Stimulated activated effector memory CD8-positive, alpha-beta T cell treated with anti-CD3 and anti-CD28 coated beads, Interleukin-12 subunit alpha, Interleukin-12 subunit beta, amount 100 ng/mL, for 72 hours (primary cell): ENCODE results near the gene PHGDH.
A peak's percentile ranks its signal among the peaks of the same experiment; 100 is the strongest.

Source experiments
- ATAC-seq: fragments of 150-1000 bp; cut with Tn5 transposase; 2 replicates; pipeline ENCODE4 v1.10.0; 2021
- DNase-seq, 2 donors: peaks; one replicate each; pipeline ENCODE4 v3.0.0; 2021 to 2022; ENCODE audit warnings: low spot score in 2 of 2
- H3K27ac Mint-ChIP-seq: one replicate; pipeline ENCODE4 v1.8.0; 2022; ENCODE audit warnings: mild to moderate bottlenecking, mixed read lengths
- H3K36me3 Mint-ChIP-seq: one replicate; pipeline ENCODE4 v1.8.0; 2022; ENCODE audit warnings: mild to moderate bottlenecking, mixed read lengths
- H3K4me1 Mint-ChIP-seq: one replicate; pipeline ENCODE4 v1.8.0; 2022; ENCODE audit warnings: mixed read lengths
- H3K4me3 Mint-ChIP-seq: one replicate; pipeline ENCODE4 v1.8.0; 2022; ENCODE audit warnings: mild to moderate bottlenecking, mixed read lengths
- H3K9me3 Mint-ChIP-seq: one replicate; pipeline ENCODE4 v1.8.0; 2022; ENCODE audit warnings: mixed read lengths

PHGDH gene

DNA sequence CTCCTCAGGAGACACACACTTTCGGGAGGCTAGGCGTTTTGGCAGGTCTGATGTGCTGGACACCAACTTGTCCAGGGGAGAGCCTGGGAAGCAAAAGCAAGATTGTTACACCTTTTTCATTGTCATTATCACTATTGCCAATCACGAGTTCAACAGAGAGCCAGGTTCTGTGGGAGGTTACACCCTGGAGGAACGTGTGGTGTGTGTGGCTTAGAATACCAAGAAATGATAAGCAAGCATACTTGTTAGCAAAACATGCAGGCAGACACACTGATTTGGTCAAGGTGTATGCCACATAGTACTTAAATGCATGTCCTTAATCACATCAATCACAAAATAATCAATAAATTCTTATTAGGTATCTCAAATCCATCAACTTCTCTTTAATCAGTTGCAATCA is 40.9 kb downstream of the PHGDH start:
- H3K9me3 Mint-ChIP-seq, result no peaks in the 10 kb centered on the region
- no peaks in the 10 kb centered on the region for H3K36me3 Mint-ChIP-seq
- H3K27ac Mint-ChIP-seq, result no peak overlapping the region
- no peaks in the 10 kb centered on the region for H3K4me1 Mint-ChIP-seq
- ATAC-seq (no peak), DNase-seq (no peak)
- no peak overlapping the region for H3K4me3 Mint-ChIP-seq

DNA sequence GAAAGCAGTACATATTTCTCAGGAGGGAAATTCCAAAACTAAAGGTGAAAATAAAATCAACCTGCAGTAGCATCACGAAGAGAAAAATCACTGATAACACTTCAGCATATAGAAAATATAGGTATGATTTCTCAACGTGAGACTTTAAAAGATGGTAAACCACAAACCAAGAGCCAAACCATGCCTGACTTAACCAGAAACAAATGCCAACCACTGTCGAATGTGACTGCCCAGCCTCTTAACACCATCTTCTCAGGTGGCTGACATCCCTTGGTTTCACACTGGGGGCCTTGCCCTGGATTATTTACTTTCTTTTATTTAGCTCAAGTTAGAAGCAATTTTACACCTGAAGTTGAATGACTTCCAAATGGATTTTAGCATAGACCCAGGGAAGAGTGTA is 46.9 kb downstream of the PHGDH start:
- Mint-ChIP-seq H3K4me3 (no peak overlapping the region), H3K27ac (no peak overlapping the region), H3K9me3 (no peaks in the 10 kb centered on the region), H3K4me1 (no peaks in the 10 kb centered on the region), H3K36me3 (no peaks in the 10 kb centered on the region)
- DNase-seq (no peak), ATAC-seq (no peak)

GRCh38 chr1:119762409-119762808 is 50.7 kb downstream of the PHGDH start:
- ATAC-seq (no peak), DNase-seq (no peak)
- H3K4me3 Mint-ChIP-seq, result no peak overlapping the region
- H3K9me3 Mint-ChIP-seq, result no peaks in the 10 kb centered on the region
- H3K36me3 Mint-ChIP-seq, result no peaks in the 10 kb centered on the region
- no peaks in the 10 kb centered on the region for H3K4me1 Mint-ChIP-seq
- H3K27ac Mint-ChIP-seq, result no peak overlapping the region

DNA sequence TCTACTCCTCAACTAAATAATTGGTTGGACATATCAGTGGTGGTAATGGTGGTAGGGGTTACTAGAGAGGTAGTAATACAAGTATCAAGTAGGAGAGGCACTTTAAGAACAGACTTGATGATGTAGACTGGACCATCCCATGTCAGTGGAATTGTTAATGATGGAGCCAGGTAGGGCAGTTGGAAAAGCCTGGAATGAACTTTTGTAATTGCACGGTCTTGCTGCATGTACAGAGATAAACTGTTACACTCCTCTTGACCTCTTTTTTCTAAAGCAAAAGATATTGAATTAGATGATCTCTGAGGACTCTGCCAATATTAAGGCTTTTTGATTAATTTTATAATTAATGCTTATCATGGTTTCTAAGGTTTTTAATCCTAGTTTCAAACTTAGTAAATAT is 51.2 kb downstream of the PHGDH start:
- no peaks in the 10 kb centered on the region for H3K9me3 Mint-ChIP-seq
- no peak overlapping the region for H3K4me3 Mint-ChIP-seq
- H3K27ac Mint-ChIP-seq, result no peak overlapping the region
- no peaks in the 10 kb centered on the region for H3K4me1 Mint-ChIP-seq
- no peak for DNase-seq
- no peaks in the 10 kb centered on the region for H3K36me3 Mint-ChIP-seq
- no peak for ATAC-seq

- Mint-ChIP-seq H3K9me3 (no peaks in the 10 kb centered on the region), H3K27ac (no peak overlapping the region), H3K4me3 (no peak overlapping the region), H3K4me1 (no peaks in the 10 kb centered on the region), H3K36me3 (no peaks in the 10 kb centered on the region)
- DNase-seq (no peak), ATAC-seq (no peak)
Measured at GRCh38 chr1:119764220-119764619, 52.5 kb downstream of the PHGDH start.

- H3K36me3 Mint-ChIP-seq, result no peaks in the 10 kb centered on the region
- no peak overlapping the region for H3K27ac Mint-ChIP-seq
- H3K4me3 Mint-ChIP-seq, result no peak overlapping the region
- DNase-seq (no peak), ATAC-seq (no peak)
- no peaks in the 10 kb centered on the region for H3K9me3 Mint-ChIP-seq
- H3K4me1 Mint-ChIP-seq, result no peaks in the 10 kb centered on the region
Measured at GRCh38 chr1:119766374-119766794, 54.6 kb downstream of the PHGDH start.

DNA sequence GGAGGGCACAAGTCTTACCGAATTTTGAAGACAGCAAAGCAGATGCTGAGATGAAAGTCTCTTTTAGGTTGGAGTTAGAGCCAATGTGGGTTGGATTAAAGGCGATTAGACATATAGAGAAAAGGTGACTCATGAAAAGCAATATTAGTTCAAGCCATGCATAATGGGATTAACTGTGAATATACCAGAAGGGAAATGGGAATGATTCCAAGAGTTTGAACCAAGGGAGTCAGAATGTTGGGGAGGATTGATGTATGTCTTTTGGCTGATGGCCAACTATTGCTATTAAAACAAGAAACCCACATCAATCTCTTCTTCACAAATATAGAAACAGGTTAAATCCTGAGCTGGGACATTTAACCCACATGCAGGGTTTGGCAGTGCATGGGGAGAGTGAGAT is 55.8 kb downstream of the PHGDH start:
- no peak overlapping the region for H3K4me3 Mint-ChIP-seq
- ATAC-seq (no peak), DNase-seq (no peak)
- H3K27ac Mint-ChIP-seq, result no peak overlapping the region
- H3K9me3 Mint-ChIP-seq, result no peaks in the 10 kb centered on the region
- no peaks in the 10 kb centered on the region for H3K4me1 Mint-ChIP-seq
- H3K36me3 Mint-ChIP-seq, result no peaks in the 10 kb centered on the region

DNA sequence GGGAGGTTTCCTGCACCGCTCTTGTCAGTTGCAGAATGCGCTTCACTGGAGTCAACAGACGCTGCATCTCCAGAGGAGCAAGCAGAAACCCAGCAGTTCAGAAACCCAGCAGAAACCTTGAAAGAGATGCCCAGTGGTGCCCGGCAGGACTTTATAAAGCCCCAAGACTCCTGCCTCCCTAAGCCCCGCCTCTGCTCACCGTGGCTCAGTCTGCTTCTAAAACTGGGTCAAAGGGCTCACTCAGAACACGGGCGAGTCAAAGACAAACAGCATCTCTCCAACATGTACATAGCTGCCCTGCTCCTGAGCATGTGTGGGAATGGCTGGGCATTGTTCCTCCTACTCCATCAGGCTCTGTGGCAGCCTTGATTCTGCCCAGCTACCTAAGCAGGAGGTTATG is 57.0 kb downstream of the PHGDH start, which contains the start of gene HMGCS2:
HMGCS2 (minus strand) TSS at position 128 of the 400 bp plus-strand sequence; CDS start at position 67, 61 bp downstream.
- Mint-ChIP-seq H3K36me3 (no peaks in the 10 kb centered on the region), H3K9me3 (no peaks in the 10 kb centered on the region), H3K4me1 (no peaks in the 10 kb centered on the region), H3K4me3 (no peak within 1 kb of the TSS), H3K27ac (no peak within 1 kb of the TSS)
- ATAC-seq (peak; percentile 13), DNase-seq (no peak)

DNA sequence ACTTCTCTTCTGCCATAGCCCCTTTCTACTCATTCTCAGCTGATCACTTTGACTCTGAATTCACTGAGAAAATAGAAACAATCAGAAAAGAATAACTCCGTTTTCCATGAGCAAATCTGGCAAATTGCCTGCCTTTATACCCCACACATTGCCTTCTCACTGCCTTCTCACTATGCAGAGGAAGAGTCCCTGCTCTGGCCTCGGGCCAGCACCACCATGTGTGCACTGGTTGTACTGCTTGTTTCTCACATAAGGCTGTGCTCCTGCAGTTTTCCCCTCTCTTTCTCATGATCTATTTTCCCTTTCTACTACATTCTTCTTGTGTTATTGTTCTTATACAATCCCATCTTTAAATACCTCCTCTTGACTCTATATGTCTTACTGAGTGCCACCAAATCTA is 59.3 kb downstream of the PHGDH start:
- Mint-ChIP-seq H3K4me1 (no peaks in the 10 kb centered on the region), H3K9me3 (no peaks in the 10 kb centered on the region), H3K4me3 (no peak overlapping the region), H3K27ac (no peak overlapping the region), H3K36me3 (no peaks in the 10 kb centered on the region)
- DNase-seq, result no peak
- no peak for ATAC-seq

DNA sequence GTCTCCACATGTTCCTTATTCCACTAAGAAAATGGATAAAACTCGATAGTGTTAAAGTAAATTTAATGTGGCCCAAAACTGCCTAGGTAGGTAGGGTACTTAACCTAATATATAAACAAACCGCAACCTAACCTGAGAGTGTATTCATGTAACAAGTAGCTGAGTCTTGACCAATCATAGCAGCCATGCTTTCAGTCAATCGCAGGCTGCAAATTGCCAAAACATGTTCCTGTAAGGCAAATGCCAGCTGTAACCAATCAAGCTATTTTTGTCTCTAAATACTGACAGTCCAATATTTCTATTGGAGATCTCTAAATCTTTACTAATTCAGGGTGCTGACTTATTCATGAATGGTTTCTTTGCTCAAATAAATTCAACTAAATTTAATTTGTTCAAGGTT is 60.0 kb downstream of the PHGDH start:
- Mint-ChIP-seq H3K9me3 (no peaks in the 10 kb centered on the region), H3K36me3 (no peaks in the 10 kb centered on the region), H3K4me3 (no peak overlapping the region), H3K27ac (no peak overlapping the region), H3K4me1 (no peaks in the 10 kb centered on the region)
- DNase-seq, result no peak
- ATAC-seq, result no peak

GRCh38 chr1:119772298-119772697 is 60.6 kb downstream of the PHGDH start:
- Mint-ChIP-seq H3K27ac (no peak overlapping the region), H3K4me3 (no peak overlapping the region), H3K36me3 (no peaks in the 10 kb centered on the region), H3K4me1 (no peaks in the 10 kb centered on the region), H3K9me3 (no peaks in the 10 kb centered on the region)
- ATAC-seq (no peak), DNase-seq (no peak)

DNA sequence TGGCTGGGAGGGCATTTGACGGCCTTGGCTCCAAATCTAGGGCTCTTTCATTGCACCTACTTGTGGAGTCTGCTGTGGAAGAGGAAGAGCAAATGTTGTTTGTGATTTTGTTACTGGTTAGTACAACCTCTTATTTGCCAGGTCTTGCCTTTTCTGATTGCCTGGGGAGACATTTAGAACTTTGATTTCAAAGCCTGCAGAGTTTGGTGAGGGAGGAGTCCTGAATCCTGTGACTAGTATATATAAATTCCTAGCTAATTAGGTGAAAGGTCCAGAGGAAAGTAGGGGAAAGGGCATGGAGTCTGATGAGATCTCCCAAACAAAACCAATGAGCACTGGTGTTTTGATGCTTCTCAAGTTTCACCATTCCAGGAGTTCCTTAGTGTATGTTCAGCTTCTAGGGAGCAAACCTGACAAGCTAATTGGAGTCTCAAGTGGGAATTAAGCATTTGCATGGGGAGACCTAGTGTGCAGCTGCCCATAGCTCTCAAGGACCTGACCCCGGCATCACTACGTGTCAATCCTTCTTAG is 62.0 kb downstream of the PHGDH start:
- Mint-ChIP-seq H3K36me3 (no peaks in the 10 kb centered on the region), H3K4me1 (no peaks in the 10 kb centered on the region), H3K4me3 (no peak overlapping the region), H3K27ac (no peak overlapping the region), H3K9me3 (no peaks in the 10 kb centered on the region)
- ATAC-seq, result no peak
- DNase-seq, result no peak

GRCh38 chr1:119774746-119775490 is 63.2 kb downstream of the PHGDH start:
- no peaks in the 10 kb centered on the region for H3K9me3 Mint-ChIP-seq
- H3K4me3 Mint-ChIP-seq, result no peak overlapping the region
- H3K4me1 Mint-ChIP-seq, result no peaks in the 10 kb centered on the region
- DNase-seq (no peak), ATAC-seq (no peak)
- no peak overlapping the region for H3K27ac Mint-ChIP-seq
- no peaks in the 10 kb centered on the region for H3K36me3 Mint-ChIP-seq

- Mint-ChIP-seq H3K9me3 (no peaks in the 10 kb centered on the region), H3K4me3 (no peak overlapping the region), H3K36me3 (no peaks in the 10 kb centered on the region), H3K27ac (no peak overlapping the region), H3K4me1 (no peaks in the 10 kb centered on the region)
- ATAC-seq (no peak), DNase-seq (no peak)
Measured at GRCh38 chr1:119778359-119778758, 66.6 kb downstream of the PHGDH start.

DNA sequence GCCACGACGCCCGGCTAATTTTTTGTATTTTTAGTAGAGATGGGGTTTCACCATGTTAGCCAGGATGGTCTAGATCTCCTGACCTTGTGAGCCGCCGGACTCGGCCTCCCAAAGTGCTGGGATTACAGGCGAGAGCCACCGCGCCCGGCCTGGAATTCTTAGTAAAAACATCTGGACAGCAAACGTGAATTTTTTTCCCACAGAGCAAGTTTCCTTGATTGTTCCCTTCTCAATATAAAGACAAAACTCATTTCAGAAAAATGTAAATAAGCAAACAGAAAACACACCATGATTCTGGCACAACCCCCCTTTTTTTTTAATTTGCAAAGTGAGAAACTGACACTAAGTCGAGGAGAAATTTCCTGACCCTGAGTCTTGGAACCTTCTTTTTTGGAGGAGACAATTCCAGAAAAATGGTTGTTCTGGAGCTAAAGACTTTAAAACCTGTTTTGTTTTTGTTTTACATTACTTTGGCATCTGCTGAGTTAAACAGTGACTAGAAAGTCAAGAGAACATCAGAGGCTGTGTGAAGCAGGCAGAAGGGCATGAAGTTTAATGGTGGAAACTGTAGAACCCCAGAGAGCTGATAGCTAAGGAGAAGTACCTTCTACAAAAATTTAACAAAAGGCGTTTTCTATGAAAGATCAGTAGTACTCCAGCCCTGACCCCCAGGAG is 67.3 kb downstream of the PHGDH start:
- DNase-seq, result no peak
- Mint-ChIP-seq H3K9me3 (no peaks in the 10 kb centered on the region), H3K4me3 (no peak overlapping the region), H3K4me1 (peaks cover 6% of the 10 kb centered on the region), H3K36me3 (no peaks in the 10 kb centered on the region), H3K27ac (no peak overlapping the region)
- ATAC-seq, result no peak

- no peak for DNase-seq
- ATAC-seq, result no peak
- no peaks in the 10 kb centered on the region for H3K9me3 Mint-ChIP-seq
- no peak overlapping the region for H3K27ac Mint-ChIP-seq
- peaks cover 6% of the 10 kb centered on the region for H3K4me1 Mint-ChIP-seq
- H3K36me3 Mint-ChIP-seq, result no peaks in the 10 kb centered on the region
- H3K4me3 Mint-ChIP-seq, result no peak overlapping the region
Measured at GRCh38 chr1:119779869-119780356, 68.2 kb downstream of the PHGDH start.
